HepG2 (cell line): ENCODE results near the gene DOCK11.

Experiments
- EZH2 ChIP-seq: conservative IDR thresholded peaks from 2 replicates; pipeline ENCODE4 v1.6.1; 2012; ENCODE audit warnings: mild to moderate bottlenecking, low read depth, low read length, moderate library complexity
- HNRNPLL ChIP-seq: fragments of 200-400 bp; formaldehyde crosslinking; IDR thresholded peaks from 2 replicates; pipeline ENCODE4 v1.6.1; 2017; ENCODE audit warnings: mild to moderate bottlenecking, low read depth, low read length; ENCODE audit not compliant: poor library complexity, severe bottlenecking
- RAD21 ChIP-seq: fragments of 450-650 bp; formaldehyde crosslinking; IDR thresholded peaks from 2 replicates; pipeline ENCODE4 v1.5.0; 2020; ENCODE audit warnings: mild to moderate bottlenecking
- SP140L ChIP-seq: sonication (generic); formaldehyde crosslinking; IDR thresholded peaks from 2 replicates; pipeline ENCODE4 v1.4.0; 2020; ENCODE audit warnings: missing genetic modification reagents, borderline replicate concordance
- ZC3H4 ChIP-seq: sonication (generic); formaldehyde crosslinking; IDR thresholded peaks from 2 replicates; pipeline ENCODE4 v1.4.0; 2020; ENCODE audit warnings: missing genetic modification reagents, borderline replicate concordance
- ZFP37 ChIP-seq: sonication (generic); formaldehyde crosslinking; IDR thresholded peaks from 2 replicates; pipeline ENCODE4 v1.4.0; 2020; ENCODE audit warnings: missing genetic modification reagents, borderline replicate concordance
- ZNF629 ChIP-seq: sonication (generic); formaldehyde crosslinking; conservative IDR thresholded peaks from 2 replicates; pipeline ENCODE4 v1.5.0; 2020; ENCODE audit warnings: missing genetic modification reagents
- ZNF644 ChIP-seq: IDR thresholded peaks from 2 replicates; pipeline ENCODE4 v1.6.1; 2016; ENCODE audit warnings: low read depth
- TF ChIP-seq, protein P1 (sequence below), 2 experiments: sonication (generic) in 1 of 2; formaldehyde crosslinking in 1 of 2; IDR thresholded peaks; 2 replicates each; pipeline versions ENCODE4 v1.5.1 to v1.6.1; 2011 to 2020; ENCODE audit warnings: borderline replicate concordance in 1 of 2, low read depth in 1 of 2, low read length in 1 of 2, mild to moderate bottlenecking in 1 of 2, missing genetic modification reagents in 1 of 2, moderate library complexity in 1 of 2
- TF ChIP-seq, protein P2 (sequence below): sonication (generic); formaldehyde crosslinking; IDR thresholded peaks from 2 replicates; pipeline ENCODE4 v1.5.0; 2020; ENCODE audit warnings: mild to moderate bottlenecking, missing genetic modification reagents, moderate library complexity

- TF ChIP-seq ZFP37 (CRISPR knock-in tag) (no peak), ZNF644 (CRISPR knock-in tag) (no peak), EZH2 (no peak), ZNF629 (no peak), SP140L (CRISPR knock-in tag) (no peak), HNRNPLL (no peak), ZC3H4 (CRISPR knock-in tag) (no peak), RAD21 (no peak)
- TF ChIP-seq, protein P1, sequence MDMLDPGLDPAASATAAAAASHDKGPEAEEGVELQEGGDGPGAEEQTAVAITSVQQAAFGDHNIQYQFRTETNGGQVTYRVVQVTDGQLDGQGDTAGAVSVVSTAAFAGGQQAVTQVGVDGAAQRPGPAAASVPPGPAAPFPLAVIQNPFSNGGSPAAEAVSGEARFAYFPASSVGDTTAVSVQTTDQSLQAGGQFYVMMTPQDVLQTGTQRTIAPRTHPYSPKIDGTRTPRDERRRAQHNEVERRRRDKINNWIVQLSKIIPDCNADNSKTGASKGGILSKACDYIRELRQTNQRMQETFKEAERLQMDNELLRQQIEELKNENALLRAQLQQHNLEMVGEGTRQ (IDR thresholded peaks at IDR 0.05; ENCODE audit: low read depth, low read length) = no peak
- TF ChIP-seq, protein P1 (CRISPR knock-in tag; IDR thresholded peaks at IDR 0.05; ENCODE audit: borderline replicate concordance) = no peak
- TF ChIP-seq, protein P2, sequence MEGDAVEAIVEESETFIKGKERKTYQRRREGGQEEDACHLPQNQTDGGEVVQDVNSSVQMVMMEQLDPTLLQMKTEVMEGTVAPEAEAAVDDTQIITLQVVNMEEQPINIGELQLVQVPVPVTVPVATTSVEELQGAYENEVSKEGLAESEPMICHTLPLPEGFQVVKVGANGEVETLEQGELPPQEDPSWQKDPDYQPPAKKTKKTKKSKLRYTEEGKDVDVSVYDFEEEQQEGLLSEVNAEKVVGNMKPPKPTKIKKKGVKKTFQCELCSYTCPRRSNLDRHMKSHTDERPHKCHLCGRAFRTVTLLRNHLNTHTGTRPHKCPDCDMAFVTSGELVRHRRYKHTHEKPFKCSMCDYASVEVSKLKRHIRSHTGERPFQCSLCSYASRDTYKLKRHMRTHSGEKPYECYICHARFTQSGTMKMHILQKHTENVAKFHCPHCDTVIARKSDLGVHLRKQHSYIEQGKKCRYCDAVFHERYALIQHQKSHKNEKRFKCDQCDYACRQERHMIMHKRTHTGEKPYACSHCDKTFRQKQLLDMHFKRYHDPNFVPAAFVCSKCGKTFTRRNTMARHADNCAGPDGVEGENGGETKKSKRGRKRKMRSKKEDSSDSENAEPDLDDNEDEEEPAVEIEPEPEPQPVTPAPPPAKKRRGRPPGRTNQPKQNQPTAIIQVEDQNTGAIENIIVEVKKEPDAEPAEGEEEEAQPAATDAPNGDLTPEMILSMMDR (CRISPR knock-in tag) = no peak
Measured at GRCh38 chrX:118589227-118589626, 93.6 kb downstream of the DOCK11 start.
